Nephron progenitor cell (in vitro differentiated cells): ENCODE measurements around the gene ISG15.

Source experiments
- DNase-seq: peaks from one replicate; pipeline ENCODE4 v3.0.0; 2021
- H3K27ac Mint-ChIP-seq: 2 replicates; pipeline ENCODE4 v1.8.0; 2021; ENCODE audit warnings: mild to moderate bottlenecking, moderate library complexity, mixed read lengths
- H3K27me3 Mint-ChIP-seq: 2 replicates; pipeline ENCODE4 v1.8.0; 2021; ENCODE audit warnings: mild to moderate bottlenecking, low read depth, mixed read lengths; ENCODE audit not compliant: poor library complexity
- H3K36me3 Mint-ChIP-seq: 2 replicates; pipeline ENCODE4 v1.8.0; 2021; ENCODE audit warnings: low read depth, mixed read lengths
- H3K4me1 Mint-ChIP-seq: 2 replicates; pipeline ENCODE4 v1.8.0; 2021; ENCODE audit warnings: mixed read lengths
- H3K4me3 Mint-ChIP-seq: 2 replicates; pipeline ENCODE4 v1.8.0; 2021; ENCODE audit warnings: mild to moderate bottlenecking, moderate library complexity, mixed read lengths
- H3K9me3 Mint-ChIP-seq: 2 replicates; pipeline ENCODE4 v1.8.0; 2021; ENCODE audit warnings: mild to moderate bottlenecking, moderate library complexity, mixed read lengths
- CTCF ChIP-seq: fragments of 200-600 bp; sonication (generic); IDR thresholded peaks from 2 replicates; pipeline ENCODE4 v1.5.0; 2021; ENCODE audit warnings: antibody characterized with exemption

Gene ISG15

GRCh38 chr1:1047407-1047806 lies 34.1 kb downstream of the ISG15 start:
- peaks cover 20% of the 10 kb centered on the region for H3K36me3 Mint-ChIP-seq
- H3K27ac Mint-ChIP-seq = no peak overlapping the region
- H3K4me3 Mint-ChIP-seq = no peak overlapping the region
- no peaks in the 10 kb centered on the region for H3K27me3 Mint-ChIP-seq
- H3K9me3 Mint-ChIP-seq = no peaks in the 10 kb centered on the region
- no peak for DNase-seq
- TF ChIP-seq CTCF = no peak
- H3K4me1 Mint-ChIP-seq = peaks cover under 1% of the 10 kb centered on the region

GRCh38 chr1:1047963-1048362 lies 34.7 kb downstream of the ISG15 start:
- Mint-ChIP-seq H3K36me3 (peaks cover 25% of the 10 kb centered on the region), H3K9me3 (no peaks in the 10 kb centered on the region), H3K4me1 (peaks cover 6% of the 10 kb centered on the region), H3K4me3 (no peak overlapping the region), H3K27me3 (no peaks in the 10 kb centered on the region), H3K27ac (no peak overlapping the region)
- TF ChIP-seq CTCF = no peak
- no peak for DNase-seq

GRCh38 chr1:1048765-1049164 lies 35.5 kb downstream of the ISG15 start:
- Mint-ChIP-seq H3K27me3 (no peaks in the 10 kb centered on the region), H3K4me1 (peaks cover 7% of the 10 kb centered on the region), H3K9me3 (no peaks in the 10 kb centered on the region), H3K4me3 (no peak overlapping the region), H3K36me3 (peaks cover 24% of the 10 kb centered on the region), H3K27ac (no peak overlapping the region)
- no peak for TF ChIP-seq CTCF
- DNase-seq = no peak

- no peaks in the 10 kb centered on the region for H3K9me3 Mint-ChIP-seq
- H3K27ac Mint-ChIP-seq = no peak overlapping the region
- TF ChIP-seq CTCF = no peak
- DNase-seq = no peak
- peaks cover 23% of the 10 kb centered on the region for H3K36me3 Mint-ChIP-seq
- no peak overlapping the region for H3K4me3 Mint-ChIP-seq
- no peaks in the 10 kb centered on the region for H3K27me3 Mint-ChIP-seq
- peaks cover 11% of the 10 kb centered on the region for H3K4me1 Mint-ChIP-seq
Observed at GRCh38 chr1:1049318-1050165, 36.2 kb downstream of the ISG15 start.

- no peaks in the 10 kb centered on the region for H3K27me3 Mint-ChIP-seq
- no peak for DNase-seq
- no peak overlapping the region for H3K4me3 Mint-ChIP-seq
- no peak for TF ChIP-seq CTCF
- no peaks in the 10 kb centered on the region for H3K9me3 Mint-ChIP-seq
- H3K4me1 Mint-ChIP-seq = peaks cover 14% of the 10 kb centered on the region
- H3K36me3 Mint-ChIP-seq = peaks cover 21% of the 10 kb centered on the region
- H3K27ac Mint-ChIP-seq = no peak overlapping the region
Observed at GRCh38 chr1:1050577-1051052, 37.3 kb downstream of the ISG15 start.
